ENCODE data around the gene CDC42BPB.

Gene CDC42BPB

GRCh38 chr14:102944448-102945330 is 112.7 kb downstream of the CDC42BPB start:
- no peak for DNase-seq (ENCODE audit: low read depth in 2 of 2)

DNA sequence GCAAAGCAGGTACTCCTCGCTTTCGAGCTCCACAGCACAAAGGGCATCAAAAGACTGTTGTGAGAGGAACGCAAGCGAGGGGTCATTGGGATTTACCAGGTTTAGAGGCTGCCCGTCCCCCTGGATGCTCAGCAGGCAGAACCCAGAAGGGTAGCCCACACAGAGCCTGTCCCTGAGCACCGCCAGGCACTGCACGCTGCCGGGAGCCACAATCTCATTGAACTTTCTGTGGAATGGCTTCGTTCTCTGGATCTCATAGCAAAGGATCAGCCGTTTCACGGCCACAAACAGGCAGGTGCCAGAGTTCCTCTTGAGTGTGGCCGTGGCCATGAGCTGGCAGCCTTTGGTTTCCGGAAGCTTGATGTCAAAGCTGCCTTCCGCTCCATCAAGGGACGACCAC is 113.4 kb downstream of the CDC42BPB start:
- no peak for DNase-seq (ENCODE audit: low read depth in 2 of 2)

- no peak for DNase-seq (ENCODE audit: low read depth in 2 of 2)
Observed at GRCh38 chr14:102943454-102943853, 113.9 kb downstream of the CDC42BPB start.

DNA sequence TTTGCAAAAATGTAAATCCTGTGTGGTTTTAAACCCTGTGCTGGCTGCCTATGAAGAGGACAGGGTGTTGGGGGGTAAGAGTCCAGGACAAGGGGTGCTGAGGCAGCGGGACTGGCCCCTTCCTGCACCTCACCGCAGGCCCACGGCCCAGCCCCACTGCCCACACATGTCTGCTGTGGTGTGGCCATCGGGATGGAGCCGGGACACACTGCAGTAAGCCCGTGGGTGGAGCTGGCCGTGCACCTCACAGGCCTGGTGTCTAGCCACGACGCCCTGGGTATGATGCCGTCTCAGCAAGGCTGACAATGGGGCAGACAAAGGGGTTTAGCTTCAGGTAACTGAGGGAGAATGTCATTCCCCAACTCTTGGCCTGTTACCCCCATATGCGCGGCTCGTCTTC is 115.3 kb downstream of the CDC42BPB start:
- no peak for DNase-seq (ENCODE audit: low read depth in 2 of 2)

DNA sequence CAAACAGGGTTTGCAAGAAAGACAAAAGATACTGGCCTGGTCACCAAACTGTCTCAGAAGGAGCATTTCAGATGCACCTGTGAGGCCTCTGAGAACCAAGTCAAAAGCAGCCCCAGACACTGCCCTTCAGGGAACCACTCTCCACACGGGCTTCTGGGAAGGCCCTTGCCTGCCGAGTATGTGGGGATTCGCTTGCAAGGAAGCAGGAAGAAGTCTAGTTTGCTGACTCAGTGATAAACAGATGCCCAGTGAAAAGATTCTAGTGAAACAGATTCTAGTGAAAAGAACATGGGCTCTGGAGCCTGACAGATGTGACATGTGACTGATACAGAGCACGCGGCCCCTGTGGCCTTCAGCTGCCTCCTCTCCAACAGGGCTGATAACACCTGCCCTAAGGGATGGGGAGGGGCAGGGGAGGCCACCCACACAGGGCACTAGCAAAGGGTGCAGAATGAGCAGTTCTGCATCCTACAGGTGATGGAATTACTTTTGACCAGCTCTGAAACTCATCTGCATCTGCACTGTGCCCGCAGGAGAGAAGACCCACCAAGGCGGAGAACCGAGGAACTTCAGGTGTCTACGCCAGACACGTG is 115.8 kb downstream of the CDC42BPB start:
- DNase-seq (ENCODE audit: low read depth in 2 of 2): no peak

GRCh38 chr14:102940729-102941362 is 116.5 kb downstream of the CDC42BPB start:
- no peak for DNase-seq (ENCODE audit: low read depth in 2 of 2)

GRCh38 chr14:102939820-102940561 is 117.4 kb downstream of the CDC42BPB start:
- DNase-seq (ENCODE audit: low read depth in 2 of 2): no peak

- no peak for DNase-seq (ENCODE audit: low read depth in 2 of 2)
Observed at GRCh38 chr14:102939329-102939728, 118.0 kb downstream of the CDC42BPB start.

DNA sequence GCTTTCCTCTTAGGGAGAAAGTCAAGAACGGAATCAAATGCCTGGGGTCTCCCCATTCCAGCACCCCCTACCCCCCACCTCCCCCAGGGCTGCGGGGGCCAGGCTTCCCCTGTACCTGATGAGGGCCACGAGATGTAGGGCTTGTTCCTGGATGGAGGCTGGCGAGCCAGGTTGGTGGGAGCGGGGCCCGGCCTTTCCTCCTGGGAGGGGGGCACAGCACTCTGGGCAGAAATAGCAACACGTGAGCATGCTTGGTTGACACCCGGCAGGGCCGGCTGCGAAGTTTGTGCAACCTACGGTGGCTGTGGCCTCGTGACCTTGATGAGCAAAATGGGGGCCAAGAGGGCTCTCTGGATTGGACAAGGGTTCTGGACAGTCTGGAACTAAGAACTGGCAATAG is 119.2 kb downstream of the CDC42BPB start:
- DNase-seq (ENCODE audit: low read depth in 2 of 2): no peak

GRCh38 chr14:102937331-102938175 is 119.8 kb downstream of the CDC42BPB start:
- DNase-seq (ENCODE audit: low read depth in 2 of 2): no peak

- DNase-seq (ENCODE audit: low read depth in 2 of 2): no peak
Observed at GRCh38 chr14:102935756-102936155, 121.6 kb downstream of the CDC42BPB start.

DNA sequence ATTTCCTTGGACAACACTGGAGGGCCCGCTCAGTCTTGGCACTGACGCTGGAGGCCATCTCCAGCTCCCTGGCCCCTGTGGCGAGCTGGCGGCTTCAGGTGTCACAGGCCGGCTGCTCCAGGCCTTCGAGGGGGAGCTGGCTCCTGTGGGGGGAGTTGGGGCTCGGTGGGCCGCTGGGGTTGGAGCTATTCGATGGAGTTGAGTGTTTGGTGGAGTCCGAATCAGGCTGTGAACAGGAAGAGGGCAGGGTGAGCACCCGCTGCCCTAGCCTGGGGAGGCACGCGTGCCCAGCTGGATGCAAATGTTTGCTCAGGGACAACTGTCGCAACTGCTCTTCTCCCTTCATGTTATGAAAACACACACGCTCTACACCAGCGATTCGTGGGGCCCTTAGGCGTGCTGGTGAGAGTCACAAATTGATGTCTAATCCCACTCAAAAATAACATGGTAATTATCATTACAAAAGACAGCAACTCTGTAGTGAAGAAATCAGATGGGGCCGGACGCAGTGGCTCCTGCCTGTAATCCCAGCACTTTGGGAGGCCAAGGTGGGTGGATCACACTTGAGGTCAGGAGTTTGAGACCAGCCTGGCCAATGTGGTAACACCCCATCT is 123.6 kb downstream of the CDC42BPB start:
- no peak for DNase-seq (ENCODE audit: low read depth in 2 of 2)

DNA sequence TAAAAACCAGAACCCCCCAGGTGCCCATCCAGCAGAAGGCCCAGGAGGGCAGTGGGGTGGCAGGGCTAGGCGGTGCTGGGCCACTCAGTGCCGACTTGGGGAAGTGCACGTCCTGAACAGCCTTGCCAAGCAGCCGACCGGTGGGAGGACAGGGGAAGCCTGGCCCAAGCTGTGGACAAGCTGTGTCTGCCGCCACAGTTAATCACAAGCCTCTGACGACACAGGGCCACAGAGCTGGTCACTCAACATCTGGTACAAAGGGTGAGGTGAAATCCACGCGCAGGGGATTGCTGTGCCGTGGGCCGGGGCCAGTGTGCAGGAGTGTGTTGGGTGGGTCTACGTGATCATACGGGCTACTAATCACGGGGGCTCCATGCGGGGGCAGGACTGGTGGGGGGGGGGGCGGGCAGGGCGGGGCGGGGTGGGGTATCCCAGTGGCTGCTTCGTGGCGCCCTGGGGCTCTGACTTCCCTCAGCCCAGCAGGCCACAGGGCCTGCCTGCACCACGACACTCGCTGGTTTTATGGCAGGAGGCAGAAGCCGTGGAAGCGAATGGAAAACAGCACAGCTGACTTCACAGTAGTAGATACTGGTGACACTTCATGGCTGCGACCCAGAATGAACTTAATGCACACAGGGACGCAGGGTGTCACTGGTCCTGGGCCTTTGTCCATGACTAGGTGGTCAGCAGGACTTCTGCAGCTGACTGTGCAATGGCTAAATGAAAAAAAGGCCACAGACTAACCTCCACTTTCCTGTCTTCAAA is 124.7 kb downstream of the CDC42BPB start:
- no peak for DNase-seq (ENCODE audit: low read depth in 2 of 2)

DNA sequence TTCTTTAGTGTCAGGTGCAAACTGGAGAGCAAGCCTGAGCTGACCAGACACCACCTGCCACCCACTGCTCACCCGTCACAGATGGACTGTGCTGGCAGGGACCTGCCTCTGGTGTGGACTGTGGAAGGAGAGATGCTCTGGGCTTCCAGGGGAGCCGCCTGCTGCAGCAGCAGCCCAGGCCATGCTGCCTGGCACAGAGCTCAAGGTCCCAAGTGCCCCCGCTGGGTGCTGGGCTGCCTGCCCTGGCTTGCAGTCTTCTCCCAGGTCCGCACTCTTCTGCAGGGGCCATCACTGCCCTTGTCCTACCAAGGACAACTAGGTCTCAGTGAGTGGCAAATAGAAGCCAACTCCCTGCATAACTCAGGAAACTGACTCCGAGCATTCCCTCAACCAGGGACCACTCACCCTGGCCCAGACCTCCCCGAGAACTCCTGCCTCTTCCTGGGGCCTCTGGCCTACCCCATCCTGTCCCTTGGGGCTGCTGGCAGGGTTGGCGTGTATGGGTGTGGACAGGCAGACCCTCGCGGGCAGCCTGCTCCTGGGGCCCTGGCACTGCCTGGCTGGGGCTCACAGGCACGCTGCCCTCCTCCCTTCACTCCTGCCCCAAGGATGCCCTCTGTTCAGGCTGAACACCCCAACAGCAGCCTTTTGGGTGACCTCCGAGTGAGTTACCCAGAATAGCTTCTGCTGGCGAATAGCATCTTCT is 125.6 kb downstream of the CDC42BPB start:
- DNase-seq (ENCODE audit: low read depth in 2 of 2): no peak

GRCh38 chr14:102930753-102931579 is 126.4 kb downstream of the CDC42BPB start:
- no peak for DNase-seq (ENCODE audit: low read depth in 2 of 2)

DNA sequence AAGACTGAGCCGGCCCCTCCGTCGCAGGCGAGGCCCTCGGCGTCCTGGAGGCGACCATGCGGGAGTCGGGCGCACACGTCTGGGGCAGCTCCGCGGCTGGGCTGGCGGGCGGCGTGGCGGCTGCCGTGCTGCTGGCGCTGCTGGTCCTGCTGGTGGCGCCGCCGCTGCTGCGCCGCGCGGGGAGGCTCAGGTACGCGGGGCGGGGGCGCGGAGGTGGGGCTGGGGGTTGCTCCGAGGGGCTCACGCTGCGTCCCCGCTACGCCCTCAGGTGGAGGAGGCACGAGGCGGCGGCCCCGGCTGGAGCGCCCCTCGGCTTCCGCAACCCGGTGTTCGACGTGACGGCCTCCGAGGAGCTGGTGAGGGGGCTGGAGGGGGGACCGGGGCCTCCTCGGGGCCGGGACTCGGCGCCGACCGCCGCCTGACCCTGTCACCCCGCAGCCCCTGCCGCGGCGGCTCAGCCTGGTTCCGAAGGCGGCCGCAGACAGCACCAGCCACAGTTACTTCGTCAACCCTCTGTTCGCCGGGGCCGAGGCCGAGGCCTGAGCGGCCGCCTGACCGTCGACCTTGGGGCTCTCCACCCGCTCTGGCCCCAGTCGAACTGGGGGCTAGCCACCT is 127.1 kb downstream of the CDC42BPB start:
- no peak for DNase-seq (ENCODE audit: low read depth in 2 of 2)

DNA sequence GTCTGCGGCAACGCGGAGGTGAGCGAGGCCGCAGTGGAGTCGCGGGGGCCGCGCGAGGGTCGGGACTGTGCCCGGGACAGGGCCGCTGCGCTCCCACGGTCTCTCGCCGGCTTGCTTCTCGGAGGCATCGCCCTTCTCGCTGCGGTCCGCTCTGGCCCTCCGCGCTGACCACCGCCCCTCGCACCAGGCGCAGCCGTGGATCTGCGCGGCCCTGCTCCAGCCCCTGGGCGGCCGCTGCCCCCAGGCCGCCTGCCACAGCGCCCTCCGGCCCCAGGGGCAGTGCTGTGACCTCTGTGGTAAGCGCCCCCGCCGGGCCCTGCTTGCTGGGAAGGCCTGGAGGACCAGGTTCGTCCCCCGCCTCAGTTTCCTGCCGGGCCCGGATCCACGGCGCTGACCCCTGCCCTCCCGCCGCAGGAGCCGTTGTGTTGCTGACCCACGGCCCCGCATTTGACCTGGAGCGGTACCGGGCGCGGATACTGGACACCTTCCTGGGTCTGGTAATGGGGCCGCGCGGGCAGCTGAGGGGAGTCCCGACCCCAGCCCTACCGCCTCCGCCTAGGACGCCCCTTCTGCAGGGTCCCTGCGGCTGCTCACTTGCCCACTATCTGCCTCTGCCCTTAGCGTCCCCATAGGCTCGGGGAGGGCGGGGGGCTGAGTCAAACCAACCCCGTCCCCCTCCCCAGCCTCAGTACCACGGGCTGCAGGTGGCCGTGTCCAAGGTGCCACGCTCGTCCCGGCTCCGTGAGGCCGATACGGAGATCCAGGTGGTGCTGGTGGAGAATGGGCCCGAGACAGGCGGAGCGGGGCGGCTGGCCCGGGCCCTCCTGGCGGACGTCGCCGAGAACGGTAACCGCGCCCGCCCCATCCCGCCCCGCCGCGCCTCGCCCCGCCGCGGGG is 127.9 kb downstream of the CDC42BPB start:
- no peak for DNase-seq (ENCODE audit: low read depth in 2 of 2)

Measured in stimulated activated CD8-positive, alpha-beta memory T cell treated with anti-CD3 and anti-CD28 coated beads, Interleukin-15, amount 100 ng/mL, for 48 hours (primary cell).